HEK293 (cell line): ENCODE data around the gene SEMA3G.

Experiments used
- HOXC10 ChIP-seq: sonication (generic); formaldehyde crosslinking; IDR thresholded peaks from 2 replicates; pipeline ENCODE4 v1.8.1; 2023; ENCODE audit warnings: mild to moderate bottlenecking, missing genetic modification reagents
- SCRT1 ChIP-seq: fragments of 450-650 bp; formaldehyde crosslinking; IDR thresholded peaks from 2 replicates; pipeline ENCODE4 v1.5.1; 2016; ENCODE audit warnings: missing biosample characterization, missing genetic modification characterization, borderline replicate concordance
- SP7 ChIP-seq: fragments of 450-650 bp; formaldehyde crosslinking; IDR thresholded peaks from 2 replicates; pipeline ENCODE4 v1.5.1; 2016; ENCODE audit warnings: missing biosample characterization, missing genetic modification characterization
- TSHZ1 ChIP-seq: fragments of 450-650 bp; formaldehyde crosslinking; IDR thresholded peaks from 2 replicates; pipeline ENCODE4 v1.5.1; 2016; ENCODE audit warnings: missing biosample characterization, missing genetic modification characterization, borderline replicate concordance
- WT1 ChIP-seq: fragments of 450-650 bp; formaldehyde crosslinking; IDR thresholded peaks from 2 replicates; pipeline ENCODE4 v1.5.1; 2016; ENCODE audit warnings: missing biosample characterization, missing genetic modification characterization
- ZBTB10 ChIP-seq: fragments of 450-650 bp; formaldehyde crosslinking; IDR thresholded peaks from 2 replicates; pipeline ENCODE4 v1.5.1; 2016; ENCODE audit warnings: missing biosample characterization, missing genetic modification characterization
- ZNF146 ChIP-seq: fragments of 450-650 bp; formaldehyde crosslinking; IDR thresholded peaks from 2 replicates; pipeline ENCODE4 v1.5.1; 2016; ENCODE audit warnings: missing biosample characterization, missing genetic modification characterization
- ZNF184 ChIP-seq: fragments of 450-650 bp; IDR thresholded peaks from 2 replicates; pipeline ENCODE4 v1.5.1; 2018; ENCODE audit warnings: missing biosample characterization, mild to moderate bottlenecking, missing genetic modification characterization
- ZNF2 ChIP-seq: fragments of 450-650 bp; formaldehyde crosslinking; IDR thresholded peaks from 2 replicates; pipeline ENCODE4 v1.5.1; 2016; ENCODE audit warnings: missing biosample characterization, missing genetic modification characterization
- ZNF274 ChIP-seq, 2 experiments: fragments of 200-500 bp in 1 of 2; fragments of 450-650 bp in 1 of 2; sonication (Bioruptor generic) in 1 of 2; formaldehyde crosslinking in 1 of 2; IDR thresholded peaks; 2 replicates each; pipeline versions ENCODE4 v1.5.1 to v1.6.1; 2014 to 2016; ENCODE audit warnings: borderline replicate concordance in 1 of 2, inconsistent platforms in 1 of 2, low read length in 1 of 2, missing biosample characterization in 1 of 2, missing genetic modification characterization in 1 of 2
- ZNF416 ChIP-seq: fragments of 450-650 bp; formaldehyde crosslinking; IDR thresholded peaks from 2 replicates; pipeline ENCODE4 v1.5.1; 2016; ENCODE audit warnings: missing biosample characterization, missing genetic modification characterization
- ZNF510 ChIP-seq: fragments of 450-650 bp; formaldehyde crosslinking; IDR thresholded peaks from 2 replicates; pipeline ENCODE4 v1.5.1; 2018; ENCODE audit warnings: mild to moderate bottlenecking, missing genetic modification characterization, missing biosample characterization; ENCODE audit not compliant: insufficient replicate concordance
- ZNF670 ChIP-seq: fragments of 450-650 bp; formaldehyde crosslinking; IDR thresholded peaks from 2 replicates; pipeline ENCODE4 v1.5.1; 2016; ENCODE audit warnings: missing biosample characterization, missing genetic modification characterization, low read depth
- TF ChIP-seq, protein P1 (sequence below): fragments of 450-650 bp; formaldehyde crosslinking; IDR thresholded peaks from 2 replicates; pipeline ENCODE4 v1.5.1; 2016; ENCODE audit warnings: missing biosample characterization, missing genetic modification characterization, borderline replicate concordance
- TF ChIP-seq, protein P2 (sequence below): fragments of 450-650 bp; formaldehyde crosslinking; IDR thresholded peaks from 2 replicates; pipeline ENCODE4 v1.5.1; 2016; ENCODE audit warnings: missing biosample characterization, missing genetic modification characterization

SEMA3G gene

GRCh38 chr3:52481819-52482521 lies 37.1 kb upstream of the SEMA3G start (continued):
- TF ChIP-seq ZNF416 (tag by site-specific recombination) (no peak), ZNF2 (no peak), ZNF274 (IDR thresholded peaks at IDR 0.05; ENCODE audit: low read length) (no peak), ZNF274 (tag by site-specific recombination; IDR thresholded peaks at IDR 0.05; ENCODE audit: borderline replicate concordance) (no peak), ZNF510 (no peak), WT1 (tag by site-specific recombination) (no peak), TSHZ1 (tag by site-specific recombination) (no peak), ZBTB10 (no peak), ZNF670 (tag by site-specific recombination) (no peak), ZNF146 (tag by site-specific recombination) (no peak), HOXC10 (no peak), SCRT1 (tag by site-specific recombination) (peak; percentile 21; the same call in 1 of the 2 replicates), SP7 (tag by site-specific recombination) (no peak), ZNF184 (tag by site-specific recombination) (no peak)
- TF ChIP-seq, protein P1, sequence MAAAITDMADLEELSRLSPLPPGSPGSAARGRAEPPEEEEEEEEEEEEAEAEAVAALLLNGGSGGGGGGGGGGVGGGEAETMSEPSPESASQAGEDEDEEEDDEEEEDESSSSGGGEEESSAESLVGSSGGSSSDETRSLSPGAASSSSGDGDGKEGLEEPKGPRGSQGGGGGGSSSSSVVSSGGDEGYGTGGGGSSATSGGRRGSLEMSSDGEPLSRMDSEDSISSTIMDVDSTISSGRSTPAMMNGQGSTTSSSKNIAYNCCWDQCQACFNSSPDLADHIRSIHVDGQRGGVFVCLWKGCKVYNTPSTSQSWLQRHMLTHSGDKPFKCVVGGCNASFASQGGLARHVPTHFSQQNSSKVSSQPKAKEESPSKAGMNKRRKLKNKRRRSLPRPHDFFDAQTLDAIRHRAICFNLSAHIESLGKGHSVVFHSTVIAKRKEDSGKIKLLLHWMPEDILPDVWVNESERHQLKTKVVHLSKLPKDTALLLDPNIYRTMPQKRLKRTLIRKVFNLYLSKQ (tag by site-specific recombination): no peak
- TF ChIP-seq, protein P2, sequence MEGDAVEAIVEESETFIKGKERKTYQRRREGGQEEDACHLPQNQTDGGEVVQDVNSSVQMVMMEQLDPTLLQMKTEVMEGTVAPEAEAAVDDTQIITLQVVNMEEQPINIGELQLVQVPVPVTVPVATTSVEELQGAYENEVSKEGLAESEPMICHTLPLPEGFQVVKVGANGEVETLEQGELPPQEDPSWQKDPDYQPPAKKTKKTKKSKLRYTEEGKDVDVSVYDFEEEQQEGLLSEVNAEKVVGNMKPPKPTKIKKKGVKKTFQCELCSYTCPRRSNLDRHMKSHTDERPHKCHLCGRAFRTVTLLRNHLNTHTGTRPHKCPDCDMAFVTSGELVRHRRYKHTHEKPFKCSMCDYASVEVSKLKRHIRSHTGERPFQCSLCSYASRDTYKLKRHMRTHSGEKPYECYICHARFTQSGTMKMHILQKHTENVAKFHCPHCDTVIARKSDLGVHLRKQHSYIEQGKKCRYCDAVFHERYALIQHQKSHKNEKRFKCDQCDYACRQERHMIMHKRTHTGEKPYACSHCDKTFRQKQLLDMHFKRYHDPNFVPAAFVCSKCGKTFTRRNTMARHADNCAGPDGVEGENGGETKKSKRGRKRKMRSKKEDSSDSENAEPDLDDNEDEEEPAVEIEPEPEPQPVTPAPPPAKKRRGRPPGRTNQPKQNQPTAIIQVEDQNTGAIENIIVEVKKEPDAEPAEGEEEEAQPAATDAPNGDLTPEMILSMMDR (tag by site-specific recombination): peak; percentile 58
